ENCODE measurements around the gene METTL6.

DNA sequence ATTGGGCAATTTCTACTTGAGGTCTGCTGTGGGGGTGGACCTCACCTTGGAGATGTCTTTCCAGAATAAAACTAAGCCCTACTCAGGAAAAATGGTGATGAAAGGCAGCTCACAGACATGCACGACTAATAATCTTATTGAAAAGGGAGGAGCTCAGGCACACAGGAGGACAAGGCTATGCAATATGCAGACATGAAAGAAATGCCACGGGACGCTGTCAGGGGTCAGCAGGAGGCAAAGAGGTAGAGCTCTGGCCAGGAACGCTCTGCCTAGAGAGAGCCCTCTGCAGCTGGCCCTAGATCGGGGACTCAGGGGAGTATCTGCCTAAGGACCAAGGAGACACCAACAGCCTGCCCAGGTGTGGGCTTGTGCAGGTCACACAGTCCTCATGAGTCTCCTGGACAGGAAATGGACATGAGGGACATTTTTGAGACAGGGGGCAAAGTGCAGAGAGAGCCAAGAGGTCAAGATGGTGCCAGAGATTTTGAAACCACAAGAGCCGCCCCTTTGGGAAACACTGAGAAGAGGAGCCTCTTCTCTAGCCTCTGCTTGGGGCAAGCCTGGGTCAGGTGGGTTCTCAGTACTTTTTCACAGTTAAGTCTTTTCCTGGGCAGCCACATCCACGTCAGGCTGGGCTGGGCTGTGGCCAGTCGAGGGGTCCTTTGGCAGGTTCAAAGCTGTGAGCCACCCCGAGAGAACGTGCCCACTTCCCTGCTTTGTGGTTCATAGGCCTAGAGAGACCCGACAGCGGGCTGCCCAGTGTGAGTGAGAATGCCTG is 23.3 kb upstream of the METTL6 start:
- TF ChIP-seq CTCF (conservative IDR thresholded peaks at IDR 0.05) (no peak), ZFX (IDR thresholded peaks at IDR 0.05) (no peak)

All from C4-2B (cell line).